Measurements from ENCODE around the gene FXR2. TPM values are rescaled to one million over a fixed set of nuclear protein-coding genes. Genes with fewer than 3 reads are reported as not detected.
"Not testable (repeated sequence)": the region's sequence is repeated elsewhere in the genome, so short reads cannot be mapped to it uniquely, and the experiment has no call there.

Gene FXR2
- polyA plus RNA-seq, 6 donors from 2014 or later, result 7.8 to 20.1 (median 12.5) TPM

DNA sequence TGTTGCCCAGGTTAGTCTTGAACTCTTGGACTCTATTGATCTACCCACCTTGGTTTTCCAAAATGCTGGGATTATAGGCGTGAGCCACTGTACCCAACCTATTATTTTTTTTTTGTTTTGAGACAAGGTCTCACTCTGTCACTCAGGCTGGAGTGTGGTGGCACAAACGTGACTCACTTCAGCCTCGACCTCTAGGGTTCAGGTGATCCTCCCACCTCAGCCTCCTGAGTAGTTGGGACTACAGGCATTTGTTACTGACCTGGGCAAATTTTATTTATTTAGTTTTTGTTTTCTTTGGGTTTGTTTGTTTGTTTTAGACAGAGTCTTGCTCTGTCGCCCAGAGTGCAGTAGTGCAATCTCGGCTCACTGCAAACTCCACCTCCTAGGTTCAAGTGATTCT is 9.0 kb upstream of the FXR2 start:
- no peaks in the 10 kb centered on the region for H3K36me3 Mint-ChIP-seq
- H3K4me1 Mint-ChIP-seq, result peaks cover 11 to 17% (median 11%) of the 10 kb centered on the region in 3 donors
- no peak overlapping the region for H3K4me3 Mint-ChIP-seq
- DNase-seq, result no peak
- no peaks in the 10 kb centered on the region for H3K9me3 Mint-ChIP-seq
- H3K27me3 Mint-ChIP-seq, result peaks cover 0 to 3% (median 0%) of the 10 kb centered on the region in 3 donors
- peak overlapping the region in 1 of 6 donors; percentile 9 for H3K27ac Mint-ChIP-seq
- ATAC-seq (ENCODE audit: low read depth in 2 of 2), result no peak

DNA sequence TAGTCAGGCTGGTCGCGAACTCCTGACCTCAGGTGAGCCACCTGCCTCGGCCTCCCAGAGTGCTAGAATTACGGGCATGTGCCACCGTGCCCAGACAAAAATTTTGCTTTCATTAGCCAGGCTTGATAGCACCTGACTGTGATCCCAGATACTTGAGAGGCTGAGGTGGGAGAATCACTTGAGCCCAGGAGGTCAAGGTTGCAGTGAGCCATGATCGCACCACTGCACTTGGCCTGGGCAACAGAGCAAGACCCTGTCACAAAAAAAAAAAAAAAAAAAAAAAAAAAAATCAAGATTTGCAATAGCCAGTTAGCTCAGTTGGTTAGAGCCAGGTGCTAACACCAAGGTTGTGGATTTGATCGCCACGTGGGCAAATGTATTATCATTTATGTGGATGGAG is 6.1 kb upstream of the FXR2 start:
- H3K4me1 Mint-ChIP-seq, result no peaks in the 10 kb centered on the region

DNA sequence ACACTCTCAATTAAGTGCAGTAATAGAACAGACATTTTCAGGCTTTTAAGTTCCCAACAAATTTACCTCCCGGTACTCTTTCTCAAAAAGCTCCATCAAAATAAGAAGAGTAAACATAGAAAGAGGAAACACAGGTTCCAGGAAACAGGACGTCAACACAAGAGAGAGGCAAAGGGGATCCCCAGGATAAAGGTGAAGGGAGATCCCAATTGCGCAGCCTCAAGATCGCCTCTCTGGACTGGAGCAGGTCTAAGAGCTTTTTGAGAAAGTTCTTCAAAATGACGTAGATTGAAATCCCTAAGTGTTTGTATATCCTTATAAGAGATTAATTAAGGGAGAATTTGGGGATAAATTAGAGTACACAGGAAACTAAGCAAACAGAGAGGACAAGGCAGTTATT is 3.9 kb upstream of the FXR2 start:
- H3K27me3 Mint-ChIP-seq, result peaks cover 0 to 4% (median 0%) of the 10 kb centered on the region in 3 donors
- H3K36me3 Mint-ChIP-seq, result no peaks in the 10 kb centered on the region
- H3K9me3 Mint-ChIP-seq, result no peaks in the 10 kb centered on the region
- H3K4me1 Mint-ChIP-seq, result peaks cover 3 to 6% (median 5%) of the 10 kb centered on the region in 3 donors
- no peak overlapping the region for H3K4me3 Mint-ChIP-seq
- ATAC-seq (ENCODE audit: low read depth in 2 of 2) (no peak), DNase-seq (no peak)
- no peak overlapping the region for H3K27ac Mint-ChIP-seq

More for the DNA sequence above, 6.1 kb upstream of the FXR2 start:
- no peak overlapping the region for H3K27ac Mint-ChIP-seq
- DNase-seq (no peak), ATAC-seq (ENCODE audit: low read depth in 2 of 2) (no peak)
- H3K36me3 Mint-ChIP-seq, result no peaks in the 10 kb centered on the region
- H3K9me3 Mint-ChIP-seq, result no peaks in the 10 kb centered on the region
- peaks cover 0 to 4% (median 0%) of the 10 kb centered on the region in 3 donors for H3K27me3 Mint-ChIP-seq
- H3K4me3 Mint-ChIP-seq, result no peak overlapping the region

DNA sequence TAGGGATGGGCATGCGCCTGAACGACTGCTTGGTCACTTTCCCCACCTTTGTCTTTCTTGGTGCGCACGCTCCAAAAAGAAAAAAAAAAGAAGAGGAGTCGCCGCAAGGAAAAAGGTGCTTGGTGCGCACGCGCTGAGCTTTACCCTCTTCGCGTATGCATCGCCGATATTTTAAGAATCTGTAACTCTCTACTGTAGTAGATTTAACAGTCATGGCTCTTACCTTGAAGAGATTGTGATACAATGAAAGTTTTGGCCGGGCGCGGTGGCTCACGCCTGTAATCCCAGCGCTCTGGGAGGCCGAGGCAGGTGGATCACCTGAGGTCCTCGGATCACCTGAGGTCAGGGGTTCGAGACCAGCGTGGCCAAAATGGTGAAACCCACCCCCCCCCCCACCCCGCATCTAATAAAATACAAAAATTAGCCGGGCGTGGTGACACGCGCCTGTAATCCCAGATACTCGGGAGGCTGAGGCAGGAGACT is 609 bp upstream of the FXR2 start:
- H3K4me3 Mint-ChIP-seq, result peak overlapping the region; percentile 82 to 98 (median 94)
- H3K27ac Mint-ChIP-seq, result peak overlapping the region; percentile 84 to 99 (median 98)
- H3K4me1 Mint-ChIP-seq, result peaks cover 29 to 36% (median 31%) of the 10 kb centered on the region in 3 donors
- ATAC-seq (ENCODE audit: low read depth in 2 of 2) (peak; percentile 23 to 26), DNase-seq (no peak)
- H3K27me3 Mint-ChIP-seq, result peaks cover 0 to 4% (median 0%) of the 10 kb centered on the region in 3 donors
- no peaks in the 10 kb centered on the region for H3K36me3 Mint-ChIP-seq
- no peaks in the 10 kb centered on the region for H3K9me3 Mint-ChIP-seq

DNA sequence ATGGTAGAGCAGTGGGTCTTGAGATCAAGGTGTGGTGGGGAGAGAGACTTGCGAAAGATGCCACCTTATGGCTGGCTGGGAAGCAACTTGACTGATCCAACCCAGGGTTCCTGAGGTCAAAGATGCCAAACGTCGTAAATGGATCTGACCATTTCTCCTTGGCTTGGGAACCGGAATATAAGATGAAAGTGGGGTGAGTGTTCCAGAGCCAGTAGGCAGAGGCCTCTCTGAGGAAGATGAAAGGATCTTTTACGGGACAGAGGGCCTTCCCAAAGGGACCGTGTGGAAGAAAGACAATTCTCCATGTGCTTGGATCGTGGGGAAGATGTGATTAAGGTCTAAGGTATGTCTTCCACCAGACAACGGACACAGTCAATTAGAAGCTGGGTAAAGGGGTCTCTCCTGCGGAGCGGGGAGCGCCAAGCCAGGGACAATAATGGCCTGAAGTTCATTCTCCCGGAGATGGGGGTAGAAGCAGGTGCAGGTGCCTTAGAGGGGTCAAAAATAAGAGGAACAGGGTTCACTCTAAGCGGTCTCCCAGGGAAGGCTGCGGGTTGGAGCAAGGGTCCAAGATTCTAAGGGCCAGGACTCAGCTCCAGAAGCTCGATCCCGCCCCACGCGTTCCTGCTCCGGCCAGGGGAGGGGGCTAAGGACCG is 800 bp downstream of the FXR2 start:
- ATAC-seq (ENCODE audit: low read depth in 2 of 2) (no peak), DNase-seq (no peak)
- Mint-ChIP-seq H3K4me3 (peak overlapping the region; percentile 82 to 94 (median 92)), H3K4me1 (peaks cover 31 to 42% (median 34%) of the 10 kb centered on the region in 3 donors), H3K27ac (peak overlapping the region; percentile 84 to 95 (median 92)), H3K9me3 (no peaks in the 10 kb centered on the region), H3K27me3 (peaks cover 0 to 3% (median 0%) of the 10 kb centered on the region in 3 donors), H3K36me3 (no peaks in the 10 kb centered on the region)

DNA sequence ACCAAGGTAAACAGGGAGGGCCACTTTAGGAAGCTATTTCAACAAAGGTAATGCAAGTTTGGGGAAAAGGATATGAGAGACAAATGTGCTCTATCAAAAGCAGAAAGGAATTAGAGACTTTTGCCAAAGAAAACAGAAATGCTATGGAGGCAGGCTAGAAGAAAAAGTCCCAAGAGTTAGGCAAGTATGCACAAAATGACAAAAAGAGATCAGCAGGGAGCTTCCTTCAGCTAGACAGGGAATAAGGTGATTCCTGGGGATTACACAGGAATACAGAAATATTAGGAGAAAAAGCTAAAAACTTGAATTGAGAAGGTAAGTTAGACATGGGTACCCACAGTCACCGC is 2.4 kb downstream of the FXR2 start:
- no peak for DNase-seq
- Mint-ChIP-seq H3K27ac (peak overlapping the region in 3 of 6 donors; percentile 42 to 84 (median 44)), H3K27me3 (no peaks in the 10 kb centered on the region), H3K36me3 (no peaks in the 10 kb centered on the region), H3K4me1 (peaks cover 31 to 45% (median 34%) of the 10 kb centered on the region in 3 donors), H3K4me3 (peak overlapping the region in 6 of 8 donors; percentile 24 to 94 (median 77)), H3K9me3 (no peaks in the 10 kb centered on the region)
- ATAC-seq (ENCODE audit: low read depth in 2 of 2), result no peak

DNA sequence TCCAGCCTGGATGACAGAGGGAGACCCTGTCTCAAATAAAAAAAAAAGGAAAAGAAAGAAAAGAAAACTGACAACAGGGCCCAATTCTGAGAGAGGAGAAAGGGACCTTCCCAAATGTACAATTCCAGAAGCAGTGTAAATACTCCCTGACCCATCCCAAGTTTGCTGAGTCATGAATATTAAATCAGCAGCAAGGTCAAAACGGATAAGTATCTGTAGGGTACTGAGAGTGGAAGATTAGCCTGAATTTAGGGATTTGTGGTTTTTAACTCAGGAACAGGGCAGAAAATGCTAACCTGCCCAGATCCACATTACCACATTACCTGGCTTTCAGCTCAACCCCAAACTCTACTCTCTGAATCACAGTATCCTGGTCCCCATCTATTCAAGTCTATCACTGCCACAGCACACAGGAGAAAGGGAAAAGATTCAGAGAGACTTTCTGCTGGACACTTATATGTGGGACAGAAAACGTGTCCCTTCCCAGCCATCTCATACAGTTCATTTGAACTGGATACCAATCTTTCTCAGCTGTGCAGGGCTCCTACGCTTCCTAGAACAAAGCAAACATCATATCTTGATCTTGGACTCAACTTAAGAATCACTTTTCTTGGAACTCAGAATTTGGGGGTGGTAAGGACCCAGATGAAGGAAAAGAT is 2.9 kb downstream of the FXR2 start:
- Mint-ChIP-seq H3K36me3 (no peaks in the 10 kb centered on the region), H3K27ac (peak overlapping the region in 2 of 6 donors; percentile 44 to 84), H3K27me3 (no peaks in the 10 kb centered on the region), H3K4me1 (peaks cover 31 to 45% (median 34%) of the 10 kb centered on the region in 3 donors), H3K9me3 (no peaks in the 10 kb centered on the region), H3K4me3 (peak overlapping the region in 6 of 8 donors; percentile 25 to 94 (median 71))
- DNase-seq (no peak), ATAC-seq (ENCODE audit: low read depth in 2 of 2) (no peak)

DNA sequence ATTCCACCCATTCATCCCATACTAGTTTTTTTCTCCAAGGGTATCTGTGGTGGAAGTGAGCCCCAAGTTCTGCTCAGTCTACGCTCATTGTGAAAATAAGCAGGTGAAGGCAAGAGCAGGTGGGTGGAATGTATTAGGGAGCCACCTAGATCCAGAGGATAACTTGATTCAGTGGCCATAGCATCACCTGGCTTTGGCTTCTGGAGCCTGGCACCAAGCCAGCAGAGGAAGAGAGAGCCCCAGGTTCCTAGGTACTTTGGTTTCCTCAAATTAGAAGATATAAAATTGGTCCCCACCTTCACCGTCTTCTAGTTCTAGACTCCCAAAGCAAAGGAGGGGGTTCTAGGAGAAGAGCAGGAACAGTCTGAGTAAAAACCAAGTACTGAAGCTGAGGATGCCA is 4.1 kb downstream of the FXR2 start:
- ATAC-seq (ENCODE audit: low read depth in 2 of 2) (no peak), DNase-seq (no peak)
- Mint-ChIP-seq H3K36me3 (no peaks in the 10 kb centered on the region), H3K4me1 (peaks cover 38 to 52% (median 42%) of the 10 kb centered on the region in 3 donors), H3K9me3 (no peaks in the 10 kb centered on the region), H3K27me3 (no peaks in the 10 kb centered on the region), H3K4me3 (peak overlapping the region in 1 of 8 donors; percentile 46), H3K27ac (no peak overlapping the region)

DNA sequence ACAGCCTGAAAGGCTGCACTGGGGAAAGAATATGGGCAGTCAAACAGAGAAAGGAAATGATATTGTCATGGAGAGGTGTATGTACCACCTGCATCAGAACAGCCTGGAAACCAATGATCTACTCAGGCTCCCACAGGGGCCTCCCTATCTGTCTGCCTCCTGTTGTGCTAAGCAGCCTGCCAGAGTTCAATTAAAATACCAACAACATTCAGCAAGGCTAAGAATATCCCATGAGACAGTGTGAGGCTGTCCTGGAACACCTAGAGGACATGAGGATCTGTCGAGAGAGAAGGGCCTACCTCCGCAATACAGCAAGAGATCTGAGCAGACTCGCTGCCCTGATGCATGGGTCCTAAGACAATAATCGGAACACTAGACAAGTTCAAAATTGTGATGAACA is 8.4 kb downstream of the FXR2 start:
- no peak for ATAC-seq (ENCODE audit: low read depth in 2 of 2)
- Mint-ChIP-seq H3K4me3 (no peak overlapping the region), H3K9me3 (no peaks in the 10 kb centered on the region)

DNA sequence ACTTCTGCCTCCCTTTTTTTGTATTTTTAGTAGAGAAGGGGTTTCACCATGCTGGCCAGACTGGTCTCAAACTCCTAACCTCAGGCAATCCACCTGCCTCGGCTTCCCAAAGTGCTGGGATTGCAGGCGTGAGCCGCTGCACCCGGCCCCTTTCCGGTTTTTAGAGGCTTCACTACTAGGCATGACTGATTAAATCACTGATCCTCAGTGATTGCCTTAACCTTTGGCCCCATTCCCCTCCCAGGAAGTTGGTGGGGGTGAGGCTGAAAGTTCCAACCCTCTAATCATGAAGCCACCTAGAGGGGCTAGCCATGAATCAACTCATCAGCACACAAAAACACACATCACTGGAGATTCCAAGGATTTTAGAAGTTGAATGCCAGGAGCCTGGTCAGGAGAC is 17.1 kb downstream of the FXR2 start:
- H3K36me3 Mint-ChIP-seq, result peaks cover 13 to 32% of the 10 kb centered on the region in 2 donors
- H3K4me1 Mint-ChIP-seq; H3K27me3 Mint-ChIP-seq; H3K4me3 Mint-ChIP-seq; H3K27ac Mint-ChIP-seq; ATAC-seq (ENCODE audit: low read depth in 2 of 2); H3K9me3 Mint-ChIP-seq; DNase-seq: not testable (repeated sequence)

More for the DNA sequence above, 8.4 kb downstream of the FXR2 start:
- peaks cover 14 to 24% (median 22%) of the 10 kb centered on the region in 3 donors for H3K4me1 Mint-ChIP-seq
- H3K27ac Mint-ChIP-seq, result no peak overlapping the region
- no peaks in the 10 kb centered on the region for H3K27me3 Mint-ChIP-seq
- peaks cover 8 to 11% of the 10 kb centered on the region in 2 donors for H3K36me3 Mint-ChIP-seq
- no peak for DNase-seq

DNA sequence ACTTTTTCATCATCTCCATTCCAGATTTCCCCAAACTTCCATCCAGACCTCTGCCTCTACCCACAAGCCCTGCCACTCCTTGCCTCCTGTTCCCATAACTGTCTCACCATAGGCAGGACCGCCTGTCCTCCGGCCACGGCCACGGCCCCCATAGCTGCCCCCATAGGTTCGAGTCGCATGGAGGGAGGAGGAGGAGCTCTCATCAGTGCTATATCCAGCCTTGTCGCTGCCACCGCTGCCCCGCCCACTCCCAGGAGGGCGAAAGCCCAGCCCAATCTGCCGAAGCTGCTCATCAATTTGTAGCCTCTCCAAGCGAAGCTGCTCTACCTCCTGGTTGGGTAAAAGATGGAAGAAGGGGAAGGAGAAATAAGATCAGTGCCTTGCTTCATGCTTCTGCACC is 21.4 kb downstream of the FXR2 start:
- peaks cover 0 to 5% (median under 1%) of the 10 kb centered on the region in 3 donors for H3K4me1 Mint-ChIP-seq
- peaks cover 14 to 24% of the 10 kb centered on the region in 2 donors for H3K36me3 Mint-ChIP-seq
- no peak overlapping the region for H3K27ac Mint-ChIP-seq
- no peaks in the 10 kb centered on the region for H3K9me3 Mint-ChIP-seq
- ATAC-seq (ENCODE audit: low read depth in 2 of 2), result no peak
- DNase-seq, result no peak
- H3K27me3 Mint-ChIP-seq, result no peaks in the 10 kb centered on the region
- H3K4me3 Mint-ChIP-seq, result no peak overlapping the region

DNA sequence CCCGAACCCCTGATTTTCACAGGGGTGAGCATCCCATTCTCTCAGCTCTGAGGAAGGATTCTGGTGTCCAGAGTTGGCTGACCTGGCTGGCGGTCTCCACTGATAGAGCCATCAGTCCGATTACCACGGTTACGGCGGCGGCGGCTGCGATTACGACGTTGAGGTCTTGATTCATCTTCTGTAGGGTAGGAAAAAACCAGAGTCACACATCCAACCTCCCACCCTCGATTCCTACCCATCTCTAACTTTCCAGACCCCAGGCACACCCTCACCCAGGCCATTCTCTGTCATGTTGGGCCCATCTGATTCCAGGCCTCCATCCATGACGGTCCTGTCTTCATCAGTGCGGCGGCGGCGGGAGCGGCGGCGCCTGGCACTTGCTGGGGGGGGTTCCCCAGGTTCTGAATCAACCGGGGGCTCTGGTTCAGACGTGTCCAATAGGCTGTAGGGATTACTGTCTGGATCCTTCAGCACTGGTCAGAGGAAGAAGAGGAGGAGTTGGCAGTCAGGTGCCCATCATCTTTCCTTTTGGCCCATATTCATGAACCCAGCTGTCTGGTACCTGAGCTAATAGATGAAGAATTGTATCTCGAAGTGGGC is 22.2 kb downstream of the FXR2 start:
- Mint-ChIP-seq H3K4me1 (peaks cover 2 to 9% (median 6%) of the 10 kb centered on the region in 3 donors), H3K4me3 (no peak overlapping the region), H3K36me3 (peaks cover 13 to 30% of the 10 kb centered on the region in 2 donors), H3K27ac (peak overlapping the region in 1 of 6 donors; percentile 28), H3K27me3 (no peaks in the 10 kb centered on the region), H3K9me3 (no peaks in the 10 kb centered on the region)
- DNase-seq, result no peak
- ATAC-seq (ENCODE audit: low read depth in 2 of 2), result no peak

DNA sequence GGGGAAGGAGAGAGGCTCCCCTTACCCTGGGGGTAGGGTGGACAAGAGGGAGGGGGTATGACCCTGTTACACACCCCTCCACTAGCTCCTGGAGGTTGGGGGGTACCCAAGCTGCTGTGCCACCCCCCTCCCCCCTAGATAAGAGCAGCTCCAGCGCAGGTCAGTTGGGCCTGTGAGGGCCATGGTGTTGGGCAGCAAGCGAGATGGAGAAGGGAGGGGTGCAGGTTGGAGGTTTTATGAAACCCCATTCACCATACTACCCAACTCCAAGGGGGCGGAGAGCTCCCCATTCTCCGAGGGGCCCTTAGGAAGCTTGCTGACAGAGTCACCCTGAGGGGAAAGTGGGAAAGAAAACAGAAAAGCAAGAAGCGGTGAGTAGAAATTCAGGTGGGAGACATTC is 23.1 kb downstream of the FXR2 start:
- no peak overlapping the region for H3K27ac Mint-ChIP-seq
- no peaks in the 10 kb centered on the region for H3K9me3 Mint-ChIP-seq
- H3K36me3 Mint-ChIP-seq, result peaks cover 13 to 30% of the 10 kb centered on the region in 2 donors
- H3K4me3 Mint-ChIP-seq, result no peak overlapping the region
- peaks cover 2 to 9% (median 6%) of the 10 kb centered on the region in 3 donors for H3K4me1 Mint-ChIP-seq
- ATAC-seq (ENCODE audit: low read depth in 2 of 2) (no peak), DNase-seq (no peak)
- H3K27me3 Mint-ChIP-seq, result no peaks in the 10 kb centered on the region
